Measurements from ENCODE around the gene CDRT15.

- TF ChIP-seq CTCF (tag by site-specific recombination; IDR thresholded peaks at IDR 0.05) (no peak), ZBTB21 (tag by site-specific recombination; IDR thresholded peaks at IDR 0.05) (no peak), ATF2 (tag by site-specific recombination; IDR thresholded peaks at IDR 0.05; ENCODE audit: low read depth) (no peak), ZFP37 (tag by site-specific recombination; IDR thresholded peaks at IDR 0.05) (no peak), ZNF366 (tag by site-specific recombination; conservative IDR thresholded peaks at IDR 0.05) (no peak), SP2 (tag by site-specific recombination; IDR thresholded peaks at IDR 0.05) (no peak), ZNF112 (tag by site-specific recombination; IDR thresholded peaks at IDR 0.05) (no peak), ZNF23 (tag by site-specific recombination; IDR thresholded peaks at IDR 0.05; ENCODE audit: borderline replicate concordance) (no peak)
These were observed 14.1 kb downstream of the CDRT15 start for GRCh38 chr17:14222611-14223010.
